H9 (cell line): ENCODE data around the gene ANKDD1B. TPM values are rescaled to one million over a fixed set of nuclear protein-coding genes. Genes with fewer than 3 reads are reported as not detected.

Source experiments
- DNase-seq: peaks from one replicate; pipeline ENCODE4 v3.0.0-alpha.2; 2017
- H2AFZ ChIP-seq: one replicate; pipeline ENCODE4 v1.6.1; 2013; ENCODE audit warnings: mild to moderate bottlenecking, low read length, control low read depth, moderate library complexity
- H2AK5ac ChIP-seq: 2 replicates; pipeline ENCODE4 v1.6.1; 2013; ENCODE audit warnings: low read length, control low read depth, mixed read lengths; ENCODE audit not compliant: insufficient read length
- H2BK120ac ChIP-seq: one replicate; pipeline ENCODE4 v1.6.1; 2013; ENCODE audit warnings: low read depth, mild to moderate bottlenecking, low read length, control low read depth, inconsistent platforms; ENCODE audit not compliant: poor library complexity, severe bottlenecking
- H2BK12ac ChIP-seq: 2 replicates; pipeline ENCODE4 v1.6.1; 2013; ENCODE audit warnings: low read length, control low read depth, mixed read lengths, low read depth; ENCODE audit not compliant: insufficient read length
- H2BK15ac ChIP-seq: 2 replicates; pipeline ENCODE4 v1.6.1; 2013; ENCODE audit warnings: low read depth, low read length, control low read depth
- H2BK20ac ChIP-seq: one replicate; pipeline ENCODE4 v1.6.1; 2013; ENCODE audit warnings: low read depth, mild to moderate bottlenecking, low read length, control low read depth, inconsistent platforms; ENCODE audit not compliant: poor library complexity, severe bottlenecking
- H2BK5ac ChIP-seq: 2 replicates; pipeline ENCODE4 v1.6.1; 2013; ENCODE audit warnings: low read length, control low read depth, mixed read lengths; ENCODE audit not compliant: insufficient read length
- H3K14ac ChIP-seq: 2 replicates; pipeline ENCODE4 v1.6.1; 2013; ENCODE audit warnings: low read length, control low read depth; ENCODE audit not compliant: insufficient read depth
- H3K18ac ChIP-seq: 2 replicates; pipeline ENCODE4 v1.6.1; 2013; ENCODE audit warnings: low read depth, mild to moderate bottlenecking, mixed read lengths, low read length, control low read depth; ENCODE audit not compliant: insufficient read length
- H3K23ac ChIP-seq: 2 replicates; pipeline ENCODE4 v1.6.1; 2013; ENCODE audit warnings: low read length, control low read depth, mixed read lengths, low read depth; ENCODE audit not compliant: insufficient read length
- H3K23me2 ChIP-seq: 2 replicates; pipeline ENCODE4 v1.6.1; 2013; ENCODE audit warnings: low read depth, mild to moderate bottlenecking, mixed read lengths, low read length, control low read depth; ENCODE audit not compliant: insufficient read length, poor library complexity, severe bottlenecking
- H3K27ac ChIP-seq: 2 replicates; pipeline ENCODE4 v1.5.1; 2013; ENCODE audit warnings: low read length, control low read depth, mixed read lengths, low read depth; ENCODE audit not compliant: insufficient read length
- H3K27me3 ChIP-seq: 2 replicates; pipeline ENCODE4 v1.6.1; 2013; ENCODE audit warnings: low read length, control low read depth, inconsistent platforms; ENCODE audit not compliant: insufficient read depth
- H3K4ac ChIP-seq: 2 replicates; pipeline ENCODE4 v1.6.1; 2013; ENCODE audit warnings: low read depth, mild to moderate bottlenecking, control low read depth, inconsistent platforms, low read length, moderate library complexity
- H3K4me1 ChIP-seq: 2 replicates; pipeline ENCODE4 v1.6.1; 2013; ENCODE audit warnings: low read length, control low read depth, inconsistent platforms; ENCODE audit not compliant: insufficient read depth
- H3K4me2 ChIP-seq: 2 replicates; pipeline ENCODE4 v1.6.1; 2013; ENCODE audit warnings: low read length, control low read depth, mixed read lengths; ENCODE audit not compliant: insufficient read length, insufficient read depth
- H3K56ac ChIP-seq: 2 replicates; pipeline ENCODE4 v1.6.1; 2013; ENCODE audit warnings: low read depth, mild to moderate bottlenecking, mixed read lengths, low read length, control low read depth; ENCODE audit not compliant: insufficient read length
- H3K79me1 ChIP-seq: 2 replicates; pipeline ENCODE4 v1.6.1; 2013; ENCODE audit warnings: low read depth, mild to moderate bottlenecking, moderate library complexity, low read length, control low read depth, inconsistent platforms; ENCODE audit not compliant: insufficient read depth, poor library complexity, severe bottlenecking
- H3K79me2 ChIP-seq: 2 replicates; pipeline ENCODE4 v1.6.1; 2013; ENCODE audit warnings: low read length, control low read depth, inconsistent platforms; ENCODE audit not compliant: insufficient read depth
- H3K9ac ChIP-seq: 2 replicates; pipeline ENCODE4 v1.6.1; 2013; ENCODE audit warnings: low read length, control low read depth, mixed read lengths; ENCODE audit not compliant: insufficient read length; ENCODE audit errors: extremely low read depth
- H3K9me3 ChIP-seq: one replicate; pipeline ENCODE4 v1.6.1; 2013; ENCODE audit warnings: low read depth, low read length, inconsistent platforms; ENCODE audit not compliant: control insufficient read depth
- H3T11ph ChIP-seq: one replicate; pipeline ENCODE4 v1.6.1; 2013; ENCODE audit warnings: mild to moderate bottlenecking, low read length, control low read depth, inconsistent platforms
- H4K20me1 ChIP-seq: one replicate; pipeline ENCODE4 v1.6.1; 2013; ENCODE audit not compliant: control insufficient read depth, insufficient read length, insufficient read depth
- H4K5ac ChIP-seq: 2 replicates; pipeline ENCODE4 v1.6.1; 2013; ENCODE audit warnings: low read depth, mild to moderate bottlenecking, mixed read lengths, low read length, control low read depth; ENCODE audit not compliant: insufficient read length
- H4K8ac ChIP-seq: replicated peaks from 2 replicates; pipeline ENCODE4 v1.6.1; 2013; ENCODE audit warnings: low read length, control low read depth, mixed read lengths, low read depth; ENCODE audit not compliant: insufficient read length
- H4K91ac ChIP-seq: 2 replicates; pipeline ENCODE4 v1.6.1; 2013; ENCODE audit warnings: low read depth, mild to moderate bottlenecking, moderate library complexity, mixed read lengths, low read length, control low read depth; ENCODE audit not compliant: insufficient read length
- H3K27ac Mint-ChIP-seq, 3 experiments: 2 replicates in 2 of 3; 3 replicates in 1 of 3; pipeline ENCODE4 v1.8.0; 2020 to 2021; ENCODE audit warnings: mixed read lengths in 3 of 3, mild to moderate bottlenecking in 1 of 3, moderate library complexity in 1 of 3
- H3K27me3 Mint-ChIP-seq: 2 replicates; pipeline ENCODE4 v1.8.0; 2021; ENCODE audit warnings: low read depth, mild to moderate bottlenecking, moderate library complexity, mixed read lengths
- H3K36me3 Mint-ChIP-seq, 3 experiments: 2 replicates in 2 of 3; 3 replicates in 1 of 3; pipeline ENCODE4 v1.8.0; 2020 to 2021; ENCODE audit warnings: low read depth in 3 of 3, mixed read lengths in 3 of 3; ENCODE audit not compliant: insufficient read depth in 1 of 3
- H3K4me1 Mint-ChIP-seq, 2 experiments: 2 replicates each; pipeline ENCODE4 v1.8.0; 2020; ENCODE audit warnings: mixed read lengths in 2 of 2
- H3K4me3 Mint-ChIP-seq, 2 experiments: 2 replicates in 1 of 2; 3 replicates in 1 of 2; pipeline ENCODE4 v1.8.0; 2020 to 2021; ENCODE audit warnings: mild to moderate bottlenecking in 2 of 2, mixed read lengths in 2 of 2, moderate library complexity in 1 of 2
- H3K9me3 Mint-ChIP-seq, 2 experiments: 2 replicates in 1 of 2; 3 replicates in 1 of 2; pipeline ENCODE4 v1.8.0; 2020; ENCODE audit warnings: mild to moderate bottlenecking in 2 of 2, mixed read lengths in 2 of 2, moderate library complexity in 1 of 2
- WGBS: extraction: QIAGEN DNeasy Blood & Tissue Kit; methylation state at CpG from one replicate; pipeline ENCODE4 v1.1.7; 2013; ENCODE audit warnings: missing lambda C conversion rate, low lambda C conversion rate, mixed read lengths; ENCODE audit not compliant: insufficient read length; ENCODE audit errors: extremely low coverage; 5-methylcytosine and 5-hydroxymethylcytosine counted together
- total RNA-seq: library from RNA; stranded (reverse); gene quantifications from 2 replicates; pipeline ENCODE4 v1.2.1, GENCODE V29; 2021
- TF ChIP-seq, protein P1 (sequence below): fragments of 200-600 bp; sonication (generic); conservative IDR thresholded peaks from 3 replicates; pipeline ENCODE4 v1.8.0; 2021; ENCODE audit warnings: antibody characterized with exemption, mild to moderate bottlenecking

ANKDD1B gene
- total RNA-seq, 1 experiment from 2014 or later: 0.33 TPM

DNA sequence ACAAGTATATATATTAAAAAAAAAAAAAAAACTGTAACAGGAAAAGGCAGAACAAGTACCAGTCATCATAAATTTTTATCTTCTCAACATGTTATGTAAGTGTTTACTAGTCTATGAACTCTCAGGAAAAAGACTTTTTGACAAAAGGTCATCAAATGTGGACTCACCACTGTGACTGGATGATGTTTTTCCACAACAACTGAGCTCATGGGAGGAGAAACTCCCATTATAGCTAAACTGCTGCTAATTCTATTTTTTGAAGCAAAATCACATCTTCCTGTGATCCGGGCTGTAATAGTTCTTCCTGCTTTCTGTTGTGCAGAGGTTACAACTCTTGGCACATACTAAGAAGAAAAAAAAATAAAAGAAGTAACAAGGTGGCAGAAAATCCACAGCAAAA, 66.4 kb downstream of the ANKDD1B start:
- Histone ChIP-seq H3K18ac (no peak overlapping the region), H2BK15ac (no peak overlapping the region), H2AK5ac (no peak overlapping the region), H2BK120ac (no peak overlapping the region), H3K23ac (no peak overlapping the region), H3K14ac (no peak overlapping the region), H2BK12ac (no peak overlapping the region), H3K27me3 (no peaks in the 10 kb centered on the region), H3K4me1 (no peaks in the 10 kb centered on the region), H4K20me1 (no peaks in the 10 kb centered on the region), H2BK5ac (no peak overlapping the region), H3K23me2 (no peaks in the 10 kb centered on the region), H3K9ac (no peak overlapping the region), H3K9me3 (no peaks in the 10 kb centered on the region), H4K91ac (no peak overlapping the region), H3K56ac (no peak overlapping the region), H2AFZ (no peak overlapping the region), H3T11ph (no peak overlapping the region), H3K79me1 (no peaks in the 10 kb centered on the region), H4K8ac (no peak overlapping the region), H4K5ac (no peak overlapping the region), H3K27ac (no peak overlapping the region), H3K4me2 (no peak overlapping the region), H3K4ac (no peak overlapping the region), H3K79me2 (no peaks in the 10 kb centered on the region), H2BK20ac (no peak overlapping the region)
- Mint-ChIP-seq H3K4me3 (no peak overlapping the region), H3K4me1 (no peaks in the 10 kb centered on the region), H3K27ac (peak overlapping the region in 1 of 3 experiments; percentile 13; a peak in 1 of 7 replicates), H3K36me3 (peaks cover 0 to 3% (median 0%) of the 10 kb centered on the region in 3 experiments; a peak in 2 of 7 replicates), H3K9me3 (no peaks in the 10 kb centered on the region), H3K27me3 (no peaks in the 10 kb centered on the region)
- no CpG with 5 or more reads among the region's 1 CpG for WGBS
- TF ChIP-seq, protein P1, sequence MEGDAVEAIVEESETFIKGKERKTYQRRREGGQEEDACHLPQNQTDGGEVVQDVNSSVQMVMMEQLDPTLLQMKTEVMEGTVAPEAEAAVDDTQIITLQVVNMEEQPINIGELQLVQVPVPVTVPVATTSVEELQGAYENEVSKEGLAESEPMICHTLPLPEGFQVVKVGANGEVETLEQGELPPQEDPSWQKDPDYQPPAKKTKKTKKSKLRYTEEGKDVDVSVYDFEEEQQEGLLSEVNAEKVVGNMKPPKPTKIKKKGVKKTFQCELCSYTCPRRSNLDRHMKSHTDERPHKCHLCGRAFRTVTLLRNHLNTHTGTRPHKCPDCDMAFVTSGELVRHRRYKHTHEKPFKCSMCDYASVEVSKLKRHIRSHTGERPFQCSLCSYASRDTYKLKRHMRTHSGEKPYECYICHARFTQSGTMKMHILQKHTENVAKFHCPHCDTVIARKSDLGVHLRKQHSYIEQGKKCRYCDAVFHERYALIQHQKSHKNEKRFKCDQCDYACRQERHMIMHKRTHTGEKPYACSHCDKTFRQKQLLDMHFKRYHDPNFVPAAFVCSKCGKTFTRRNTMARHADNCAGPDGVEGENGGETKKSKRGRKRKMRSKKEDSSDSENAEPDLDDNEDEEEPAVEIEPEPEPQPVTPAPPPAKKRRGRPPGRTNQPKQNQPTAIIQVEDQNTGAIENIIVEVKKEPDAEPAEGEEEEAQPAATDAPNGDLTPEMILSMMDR: no peak
- DNase-seq: no peak
